Stimulated activated memory B cell treated with anti-CD40 and anti-IgM and Interleukin-4, amounts not matched to agents 10 μg/mL and 1 μg/mL and 100 μg/mL, for 72 hours (primary cell): ENCODE results near the gene TAS2R16.

Experiments used
- ATAC-seq: fragments of 150-1000 bp; cut with Tn5 transposase; 2 replicates; pipeline ENCODE4 v1.10.0; 2021
- H3K27ac Mint-ChIP-seq: one replicate; pipeline ENCODE4 v1.8.0; 2022; ENCODE audit warnings: mild to moderate bottlenecking, mixed read lengths
- H3K27me3 Mint-ChIP-seq: one replicate; pipeline ENCODE4 v1.8.0; 2022; ENCODE audit warnings: mixed read lengths
- H3K36me3 Mint-ChIP-seq: one replicate; pipeline ENCODE4 v1.8.0; 2022; ENCODE audit warnings: mixed read lengths
- H3K4me1 Mint-ChIP-seq: one replicate; pipeline ENCODE4 v1.8.0; 2022; ENCODE audit warnings: mixed read lengths
- H3K4me3 Mint-ChIP-seq: one replicate; pipeline ENCODE4 v1.8.0; 2022; ENCODE audit warnings: mild to moderate bottlenecking, moderate library complexity, mixed read lengths
- H3K9me3 Mint-ChIP-seq: one replicate; pipeline ENCODE4 v1.8.0; 2022; ENCODE audit warnings: mixed read lengths

The TAS2R16 gene

GRCh38 chr7:122995600-122995999 lies at the start of gene TAS2R16:
TSS of gene TAS2R16 (minus strand) at chr7:122995700. CDS start at chr7:122995634, 66 bp downstream.
- H3K36me3 Mint-ChIP-seq = no peaks in the 10 kb centered on the region
- H3K27me3 Mint-ChIP-seq = no peaks in the 10 kb centered on the region
- no peak within 1 kb of the TSS for H3K27ac Mint-ChIP-seq
- H3K4me1 Mint-ChIP-seq = no peaks in the 10 kb centered on the region
- peaks cover 10% of the 10 kb centered on the region for H3K9me3 Mint-ChIP-seq
- H3K4me3 Mint-ChIP-seq = no peak within 1 kb of the TSS
- ATAC-seq = no peak

- H3K4me3 Mint-ChIP-seq = no peak overlapping the region
- H3K9me3 Mint-ChIP-seq = peaks cover 13% of the 10 kb centered on the region
- no peak overlapping the region for H3K27ac Mint-ChIP-seq
- no peak for ATAC-seq
- H3K36me3 Mint-ChIP-seq = no peaks in the 10 kb centered on the region
- H3K27me3 Mint-ChIP-seq = no peaks in the 10 kb centered on the region
- H3K4me1 Mint-ChIP-seq = no peaks in the 10 kb centered on the region
Measured at GRCh38 chr7:123043642-123044041, 48.1 kb upstream of the TAS2R16 start.

- no peaks in the 10 kb centered on the region for H3K36me3 Mint-ChIP-seq
- H3K4me3 Mint-ChIP-seq = no peak overlapping the region
- H3K9me3 Mint-ChIP-seq = peaks cover 10% of the 10 kb centered on the region
- H3K4me1 Mint-ChIP-seq = no peaks in the 10 kb centered on the region
- H3K27me3 Mint-ChIP-seq = no peaks in the 10 kb centered on the region
- no peak overlapping the region for H3K27ac Mint-ChIP-seq
- no peak for ATAC-seq
Measured at GRCh38 chr7:123041101-123041500, 45.6 kb upstream of the TAS2R16 start.

- Mint-ChIP-seq H3K9me3 (peaks cover 10% of the 10 kb centered on the region), H3K27ac (no peak overlapping the region), H3K4me1 (no peaks in the 10 kb centered on the region), H3K36me3 (no peaks in the 10 kb centered on the region), H3K4me3 (no peak overlapping the region), H3K27me3 (no peaks in the 10 kb centered on the region)
- no peak for ATAC-seq
Measured at GRCh38 chr7:123039269-123039668, 43.8 kb upstream of the TAS2R16 start.

GRCh38 chr7:123034106-123034505 lies 38.6 kb upstream of the TAS2R16 start:
- Mint-ChIP-seq H3K4me3 (no peak overlapping the region), H3K36me3 (no peaks in the 10 kb centered on the region), H3K4me1 (no peaks in the 10 kb centered on the region), H3K9me3 (peaks cover 8% of the 10 kb centered on the region), H3K27ac (no peak overlapping the region), H3K27me3 (no peaks in the 10 kb centered on the region)
- no peak for ATAC-seq

GRCh38 chr7:123030631-123031030 lies 35.1 kb upstream of the TAS2R16 start:
- no peaks in the 10 kb centered on the region for H3K36me3 Mint-ChIP-seq
- H3K9me3 Mint-ChIP-seq = peaks cover 6% of the 10 kb centered on the region
- H3K27ac Mint-ChIP-seq = no peak overlapping the region
- ATAC-seq = no peak
- no peaks in the 10 kb centered on the region for H3K27me3 Mint-ChIP-seq
- H3K4me1 Mint-ChIP-seq = no peaks in the 10 kb centered on the region
- H3K4me3 Mint-ChIP-seq = no peak overlapping the region

- no peak overlapping the region for H3K27ac Mint-ChIP-seq
- peaks cover under 1% of the 10 kb centered on the region for H3K9me3 Mint-ChIP-seq
- H3K36me3 Mint-ChIP-seq = no peaks in the 10 kb centered on the region
- H3K4me3 Mint-ChIP-seq = no peak overlapping the region
- ATAC-seq = no peak
- H3K27me3 Mint-ChIP-seq = no peaks in the 10 kb centered on the region
- no peaks in the 10 kb centered on the region for H3K4me1 Mint-ChIP-seq
Measured at GRCh38 chr7:123028339-123028738, 32.8 kb upstream of the TAS2R16 start.

- Mint-ChIP-seq H3K4me1 (no peaks in the 10 kb centered on the region), H3K27ac (no peak overlapping the region), H3K4me3 (no peak overlapping the region), H3K27me3 (no peaks in the 10 kb centered on the region), H3K36me3 (no peaks in the 10 kb centered on the region), H3K9me3 (peaks cover 6% of the 10 kb centered on the region)
- no peak for ATAC-seq
Measured at GRCh38 chr7:123026251-123026650, 30.8 kb upstream of the TAS2R16 start.

GRCh38 chr7:123024989-123025758 lies 29.7 kb upstream of the TAS2R16 start:
- Mint-ChIP-seq H3K9me3 (peaks cover 6% of the 10 kb centered on the region), H3K36me3 (no peaks in the 10 kb centered on the region), H3K4me3 (no peak overlapping the region), H3K4me1 (no peaks in the 10 kb centered on the region), H3K27ac (no peak overlapping the region), H3K27me3 (no peaks in the 10 kb centered on the region)
- ATAC-seq = no peak

- H3K36me3 Mint-ChIP-seq = no peaks in the 10 kb centered on the region
Measured at GRCh38 chr7:123023126-123023525, 27.6 kb upstream of the TAS2R16 start.

GRCh38 chr7:123022576-123022975 lies 27.1 kb upstream of the TAS2R16 start:
- Mint-ChIP-seq H3K36me3 (no peaks in the 10 kb centered on the region), H3K4me3 (no peak overlapping the region), H3K4me1 (no peaks in the 10 kb centered on the region), H3K27me3 (no peaks in the 10 kb centered on the region), H3K9me3 (peaks cover 12% of the 10 kb centered on the region), H3K27ac (no peak overlapping the region)
- no peak for ATAC-seq

More at GRCh38 chr7:123023126-123023525, 27.6 kb upstream of the TAS2R16 start:
- Mint-ChIP-seq H3K4me3 (no peak overlapping the region), H3K9me3 (peaks cover 12% of the 10 kb centered on the region), H3K4me1 (no peaks in the 10 kb centered on the region), H3K27ac (no peak overlapping the region), H3K27me3 (no peaks in the 10 kb centered on the region)
- ATAC-seq = no peak

GRCh38 chr7:123012435-123012834 lies 16.9 kb upstream of the TAS2R16 start:
- H3K9me3 Mint-ChIP-seq = peaks cover 6% of the 10 kb centered on the region
- ATAC-seq = no peak

GRCh38 chr7:123011766-123012369 lies 16.4 kb upstream of the TAS2R16 start:
- no peaks in the 10 kb centered on the region for H3K4me1 Mint-ChIP-seq
- no peak for ATAC-seq
- peaks cover 3% of the 10 kb centered on the region for H3K9me3 Mint-ChIP-seq
- no peaks in the 10 kb centered on the region for H3K27me3 Mint-ChIP-seq
- no peak overlapping the region for H3K27ac Mint-ChIP-seq
- no peak overlapping the region for H3K4me3 Mint-ChIP-seq
- H3K36me3 Mint-ChIP-seq = no peaks in the 10 kb centered on the region

More at GRCh38 chr7:123012435-123012834, 16.9 kb upstream of the TAS2R16 start:
- Mint-ChIP-seq H3K27me3 (no peaks in the 10 kb centered on the region), H3K4me3 (no peak overlapping the region), H3K4me1 (no peaks in the 10 kb centered on the region), H3K36me3 (no peaks in the 10 kb centered on the region), H3K27ac (no peak overlapping the region)

GRCh38 chr7:123004931-123005330 lies 9.4 kb upstream of the TAS2R16 start:
- H3K4me1 Mint-ChIP-seq = no peaks in the 10 kb centered on the region
- H3K27ac Mint-ChIP-seq = no peak overlapping the region
- H3K4me3 Mint-ChIP-seq = no peak overlapping the region
- H3K36me3 Mint-ChIP-seq = no peaks in the 10 kb centered on the region
- no peak for ATAC-seq
- no peaks in the 10 kb centered on the region for H3K27me3 Mint-ChIP-seq
- H3K9me3 Mint-ChIP-seq = no peaks in the 10 kb centered on the region

- H3K27ac Mint-ChIP-seq = no peak overlapping the region
- ATAC-seq = no peak
- no peaks in the 10 kb centered on the region for H3K36me3 Mint-ChIP-seq
- no peaks in the 10 kb centered on the region for H3K27me3 Mint-ChIP-seq
- H3K9me3 Mint-ChIP-seq = no peaks in the 10 kb centered on the region
- H3K4me3 Mint-ChIP-seq = no peak overlapping the region
- no peaks in the 10 kb centered on the region for H3K4me1 Mint-ChIP-seq
Measured at GRCh38 chr7:123003539-123004126, 8.1 kb upstream of the TAS2R16 start.

- no peak for ATAC-seq
- H3K27ac Mint-ChIP-seq = no peak overlapping the region
- no peak overlapping the region for H3K4me3 Mint-ChIP-seq
Measured at GRCh38 chr7:122989577-122989976, 5.9 kb downstream of the TAS2R16 start.

More at GRCh38 chr7:122989577-122989976, 5.9 kb downstream of the TAS2R16 start:
- no peaks in the 10 kb centered on the region for H3K4me1 Mint-ChIP-seq
- peaks cover 13% of the 10 kb centered on the region for H3K9me3 Mint-ChIP-seq
- H3K27me3 Mint-ChIP-seq = no peaks in the 10 kb centered on the region
- H3K36me3 Mint-ChIP-seq = no peaks in the 10 kb centered on the region
